Memory B cell (primary cell): ENCODE measurements around the gene NUP93.
"Not testable (repeated sequence)": the region's sequence is repeated elsewhere in the genome, so short reads cannot be mapped to it uniquely, and the experiment has no call there.

ENCODE experiments used
- ATAC-seq: fragments of 150-1000 bp; cut with Tn5 transposase; 2 replicates; pipeline ENCODE4 v1.10.0; 2021; ENCODE audit warnings: low read depth, mild to moderate bottlenecking, moderate library complexity
- DNase-seq, 2 donors: peaks; one replicate each; pipeline ENCODE4 v3.0.0; 2022; ENCODE audit warnings: low spot score in 2 of 2
- H3K27ac Mint-ChIP-seq: one replicate; pipeline ENCODE4 v1.8.0; 2022; ENCODE audit warnings: mild to moderate bottlenecking, moderate library complexity, mixed read lengths
- H3K27me3 Mint-ChIP-seq: one replicate; pipeline ENCODE4 v1.8.0; 2022; ENCODE audit warnings: mixed read lengths
- H3K36me3 Mint-ChIP-seq: one replicate; pipeline ENCODE4 v1.8.0; 2022; ENCODE audit warnings: mild to moderate bottlenecking, mixed read lengths
- H3K4me1 Mint-ChIP-seq: one replicate; pipeline ENCODE4 v1.8.0; 2022; ENCODE audit warnings: mixed read lengths
- H3K4me3 Mint-ChIP-seq: one replicate; pipeline ENCODE4 v1.8.0; 2022; ENCODE audit warnings: mild to moderate bottlenecking, moderate library complexity, mixed read lengths
- H3K9me3 Mint-ChIP-seq: one replicate; pipeline ENCODE4 v1.8.0; 2022; ENCODE audit warnings: mixed read lengths

The NUP93 gene

GRCh38 chr16:56870276-56870888, 140.5 kb downstream of the NUP93 start:
- no peak for DNase-seq
- peak; percentile 66 for ATAC-seq
- Mint-ChIP-seq H3K9me3 (no peaks in the 10 kb centered on the region), H3K4me3 (peak overlapping the region; percentile 81), H3K36me3 (no peaks in the 10 kb centered on the region), H3K27me3 (no peaks in the 10 kb centered on the region), H3K27ac (peak overlapping the region; percentile 96), H3K4me1 (peaks cover 29% of the 10 kb centered on the region)

GRCh38 chr16:56871172-56871593, 141.3 kb downstream of the NUP93 start:
- Mint-ChIP-seq H3K4me1 (peaks cover 29% of the 10 kb centered on the region), H3K9me3 (no peaks in the 10 kb centered on the region), H3K36me3 (no peaks in the 10 kb centered on the region), H3K4me3 (peak overlapping the region; percentile 4), H3K27me3 (no peaks in the 10 kb centered on the region), H3K27ac (peak overlapping the region; percentile 96)
- no peak for DNase-seq
- ATAC-seq: peak; percentile 45

GRCh38 chr16:56872863-56873391, 143.0 kb downstream of the NUP93 start:
- no peaks in the 10 kb centered on the region for H3K27me3 Mint-ChIP-seq
- no peaks in the 10 kb centered on the region for H3K9me3 Mint-ChIP-seq
- H3K4me3 Mint-ChIP-seq: no peak overlapping the region
- H3K27ac Mint-ChIP-seq: no peak overlapping the region
- no peaks in the 10 kb centered on the region for H3K36me3 Mint-ChIP-seq
- DNase-seq (no peak), ATAC-seq (no peak)
- H3K4me1 Mint-ChIP-seq: peaks cover 22% of the 10 kb centered on the region

GRCh38 chr16:56874800-56875199, 144.9 kb downstream of the NUP93 start:
- DNase-seq (no peak), ATAC-seq (no peak)
- no peaks in the 10 kb centered on the region for H3K36me3 Mint-ChIP-seq
- no peak overlapping the region for H3K4me3 Mint-ChIP-seq
- H3K4me1 Mint-ChIP-seq: peaks cover 19% of the 10 kb centered on the region
- H3K27ac Mint-ChIP-seq: no peak overlapping the region
- H3K27me3 Mint-ChIP-seq: no peaks in the 10 kb centered on the region
- no peaks in the 10 kb centered on the region for H3K9me3 Mint-ChIP-seq

GRCh38 chr16:56876048-56876447, 146.1 kb downstream of the NUP93 start:
- Mint-ChIP-seq H3K4me3 (no peak overlapping the region), H3K27ac (no peak overlapping the region), H3K4me1 (peaks cover 12% of the 10 kb centered on the region), H3K9me3 (no peaks in the 10 kb centered on the region), H3K27me3 (no peaks in the 10 kb centered on the region), H3K36me3 (no peaks in the 10 kb centered on the region)
- DNase-seq (no peak), ATAC-seq (no peak)

- no peaks in the 10 kb centered on the region for H3K9me3 Mint-ChIP-seq
- peaks cover 7% of the 10 kb centered on the region for H3K4me1 Mint-ChIP-seq
- no peak overlapping the region for H3K4me3 Mint-ChIP-seq
- no peak for ATAC-seq
- DNase-seq: no peak
- H3K36me3 Mint-ChIP-seq: no peaks in the 10 kb centered on the region
- H3K27ac Mint-ChIP-seq: no peak overlapping the region
- no peaks in the 10 kb centered on the region for H3K27me3 Mint-ChIP-seq
Measured at GRCh38 chr16:56877486-56878182, 147.7 kb downstream of the NUP93 start.

- DNase-seq: no peak
- no peak for ATAC-seq
- Mint-ChIP-seq H3K4me1 (peaks cover 7% of the 10 kb centered on the region), H3K9me3 (no peaks in the 10 kb centered on the region), H3K27ac (no peak overlapping the region), H3K4me3 (no peak overlapping the region), H3K36me3 (no peaks in the 10 kb centered on the region), H3K27me3 (no peaks in the 10 kb centered on the region)
Measured at GRCh38 chr16:56878282-56878854, 148.4 kb downstream of the NUP93 start.

GRCh38 chr16:56879276-56879675, 149.3 kb downstream of the NUP93 start:
- H3K4me3 Mint-ChIP-seq: no peak overlapping the region
- no peak for ATAC-seq
- DNase-seq: no peak
- no peaks in the 10 kb centered on the region for H3K36me3 Mint-ChIP-seq
- no peaks in the 10 kb centered on the region for H3K9me3 Mint-ChIP-seq
- no peaks in the 10 kb centered on the region for H3K27me3 Mint-ChIP-seq
- H3K27ac Mint-ChIP-seq: no peak overlapping the region
- peaks cover 5% of the 10 kb centered on the region for H3K4me1 Mint-ChIP-seq

GRCh38 chr16:56880176-56880575, 150.2 kb downstream of the NUP93 start:
- Mint-ChIP-seq H3K36me3 (no peaks in the 10 kb centered on the region), H3K9me3 (no peaks in the 10 kb centered on the region), H3K27ac (no peak overlapping the region), H3K4me3 (no peak overlapping the region), H3K4me1 (peaks cover 5% of the 10 kb centered on the region), H3K27me3 (no peaks in the 10 kb centered on the region)
- no peak for ATAC-seq
- DNase-seq: no peak

GRCh38 chr16:56880685-56881084, 150.8 kb downstream of the NUP93 start:
- Mint-ChIP-seq H3K4me3 (no peak overlapping the region), H3K9me3 (no peaks in the 10 kb centered on the region), H3K36me3 (no peaks in the 10 kb centered on the region), H3K27me3 (no peaks in the 10 kb centered on the region), H3K4me1 (peaks cover 5% of the 10 kb centered on the region), H3K27ac (no peak overlapping the region)
- ATAC-seq (no peak), DNase-seq (no peak)

- no peaks in the 10 kb centered on the region for H3K9me3 Mint-ChIP-seq
- no peak overlapping the region for H3K4me3 Mint-ChIP-seq
- ATAC-seq (no peak), DNase-seq (no peak)
- no peaks in the 10 kb centered on the region for H3K36me3 Mint-ChIP-seq
- peaks cover 5% of the 10 kb centered on the region for H3K4me1 Mint-ChIP-seq
- H3K27me3 Mint-ChIP-seq: no peaks in the 10 kb centered on the region
- H3K27ac Mint-ChIP-seq: no peak overlapping the region
Measured at GRCh38 chr16:56882077-56882800, 152.3 kb downstream of the NUP93 start.

- ATAC-seq (no peak), DNase-seq (no peak)
- peaks cover 8% of the 10 kb centered on the region for H3K4me1 Mint-ChIP-seq
- no peak overlapping the region for H3K27ac Mint-ChIP-seq
- no peak overlapping the region for H3K4me3 Mint-ChIP-seq
- H3K36me3 Mint-ChIP-seq: no peaks in the 10 kb centered on the region
- H3K27me3 Mint-ChIP-seq: no peaks in the 10 kb centered on the region
- no peaks in the 10 kb centered on the region for H3K9me3 Mint-ChIP-seq
Measured at GRCh38 chr16:56883586-56883985, 153.7 kb downstream of the NUP93 start.

GRCh38 chr16:56884026-56884582, 154.2 kb downstream of the NUP93 start:
- DNase-seq: no peak
- no peak for ATAC-seq
- no peak overlapping the region for H3K27ac Mint-ChIP-seq
- no peak overlapping the region for H3K4me3 Mint-ChIP-seq
- no peaks in the 10 kb centered on the region for H3K27me3 Mint-ChIP-seq
- peaks cover 13% of the 10 kb centered on the region for H3K4me1 Mint-ChIP-seq
- H3K9me3 Mint-ChIP-seq: no peaks in the 10 kb centered on the region
- H3K36me3 Mint-ChIP-seq: no peaks in the 10 kb centered on the region

GRCh38 chr16:56884929-56885328, 155.0 kb downstream of the NUP93 start:
- H3K4me3 Mint-ChIP-seq, ATAC-seq, H3K27me3 Mint-ChIP-seq, DNase-seq, H3K9me3 Mint-ChIP-seq, H3K36me3 Mint-ChIP-seq, H3K27ac Mint-ChIP-seq: not testable (repeated sequence)
- H3K4me1 Mint-ChIP-seq: peaks cover 16% of the 10 kb centered on the region
